Panc1 (cell line): Measurements from ENCODE around the gene PISD. TPM values are rescaled to one million over a fixed set of nuclear protein-coding genes. Genes with fewer than 3 reads are reported as not detected.

Source experiments
- ATAC-seq: fragments of 200-7000 bp; cut with Tn5 transposase; 2 replicates; pipeline ENCODE4 v1.9.1; 2020; ENCODE audit warnings: mild to moderate bottlenecking, moderate library complexity
- BruUV-seq: library from RNA; stranded (reverse); fragments of 400-500 nt; replicated peaks from 2 replicates; lab custom pipeline; 2021; lab: Mats Ljungman, UMichigan
- CTCF ChIA-PET: fragments of 300-600 bp; sonication (Branson Sonifier 250); formaldehyde crosslinking; loops from one replicate; lab custom pipeline; 2022; ENCODE audit warnings: antibody characterized with exemption; lab: Charles Lee
- POLR2A ChIA-PET: fragments of 300-600 bp; sonication (Branson Sonifier 250); formaldehyde crosslinking; loops from one replicate; lab custom pipeline; 2022; ENCODE audit warnings: antibody characterized with exemption; lab: Charles Lee
- DNase-seq: peaks from one replicate; pipeline ENCODE4 v3.0.0-alpha.2; 2010; ENCODE audit warnings: low read depth, low spot score
- H3K27ac ChIP-seq: 2 replicates; pipeline ENCODE4 v1.5.1; 2011; ENCODE audit warnings: mild to moderate bottlenecking, low read length, inconsistent platforms
- H3K27me3 ChIP-seq: fragments of 200-500 bp; sonication (Bioruptor generic); 2 replicates; pipeline ENCODE4 v1.6.0; 2014; ENCODE audit warnings: low read length, inconsistent platforms; ENCODE audit not compliant: control insufficient read depth, insufficient read depth
- H3K36me3 ChIP-seq: fragments of 200-500 bp; sonication (Bioruptor generic); 2 replicates; pipeline ENCODE4 v1.5.1; 2014; ENCODE audit warnings: inconsistent platforms, mild to moderate bottlenecking, low read length, moderate library complexity; ENCODE audit not compliant: control insufficient read depth, insufficient read depth
- H3K4me1 ChIP-seq: 2 replicates; pipeline ENCODE4 v1.5.1; 2011; ENCODE audit warnings: inconsistent platforms, mild to moderate bottlenecking, low read length, moderate library complexity; ENCODE audit not compliant: control insufficient read depth, insufficient read depth
- H3K4me3 ChIP-seq, 2 experiments: 2 replicates each; pipeline ENCODE4 v1.5.1; 2011 to 2012; ENCODE audit warnings: low read depth in 2 of 2, low read length in 2 of 2, mild to moderate bottlenecking in 2 of 2, inconsistent platforms in 1 of 2, moderate library complexity in 1 of 2
- H3K9me3 ChIP-seq: fragments of 200-500 bp; sonication (Bioruptor generic); 2 replicates; pipeline ENCODE4 v1.5.1; 2014; ENCODE audit warnings: low read depth, mild to moderate bottlenecking, inconsistent platforms, low read length, moderate library complexity; ENCODE audit not compliant: control insufficient read depth, insufficient read depth
- CTCF ChIP-seq: fragments of 450-650 bp; IDR thresholded peaks from 2 replicates; pipeline ENCODE4 v1.5.1; 2017; ENCODE audit warnings: mild to moderate bottlenecking
- POLR2AphosphoS5 ChIP-seq: IDR thresholded peaks from 2 replicates; pipeline ENCODE4 v1.6.1; 2012; ENCODE audit warnings: mild to moderate bottlenecking, low read depth, low read length, moderate library complexity
- REST ChIP-seq, 2 experiments: IDR thresholded peaks; 2 replicates each; pipeline ENCODE4 v1.6.1; 2011 to 2012; ENCODE audit warnings: low read depth in 2 of 2, control low read depth in 1 of 2, low read length in 1 of 2, mild to moderate bottlenecking in 1 of 2, moderate library complexity in 1 of 2; ENCODE audit not compliant: insufficient read depth in 1 of 2
- SIN3A ChIP-seq: IDR thresholded peaks from 2 replicates; pipeline ENCODE4 v1.6.1; 2012; ENCODE audit warnings: low read depth, mild to moderate bottlenecking, low read length, moderate library complexity, borderline replicate concordance; ENCODE audit not compliant: insufficient read depth
- TCF7L2 ChIP-seq: IDR thresholded peaks from 2 replicates; pipeline ENCODE4 v1.6.1; 2011; ENCODE audit warnings: mild to moderate bottlenecking, low read depth, low read length, inconsistent platforms
- in situ Hi-C: cut with HindIII; loops from 2 replicates; pipeline ENCODE4 v1.10.0; 2016; ENCODE audit warnings: low sequenced_read_pairs, low pct_unique_long_range_greater_than_20kb
- intact Hi-C: fragments of 100-400 bp; cut with micrococcal nuclease; formaldehyde crosslinking; loops from one replicate; pipeline ENCODE4 v1.10.0; 2022; ENCODE audit not compliant: unreplicated experiment
- total RNA-seq: library from RNA; stranded (reverse); gene quantifications from one replicate; pipeline ENCODE4 v1.2.1, GENCODE V29; 2021; ENCODE audit not compliant: unreplicated experiment

PISD gene
- total RNA-seq, 1 experiment from 2014 or later, result 33.8 TPM

GRCh38 chr22:31637447-31637890, 24.5 kb downstream of the PISD start:
- ChIA-PET CTCF (interaction anchor here (1.0 kb wide), 1 partner anchor 28 kb away, joined by 9 read pairs; no protein-coding TSS in a partner anchor), POLR2A (no interaction called here)
- in situ Hi-C loops, result no loop called here
- BruUV-seq, result no TSS peak
- Histone ChIP-seq H3K4me1 (no peaks in the 10 kb centered on the region; the same call in 1 of the 2 replicates), H3K36me3 (no peaks in the 10 kb centered on the region), H3K27ac (no peak overlapping the region), H3K9me3 (no peaks in the 10 kb centered on the region), H3K4me3 (no peak overlapping the region), H3K27me3 (no peaks in the 10 kb centered on the region)
- intact Hi-C loops, result loop anchor here (10.0 kb wide), 1 partner anchor 73 kb away; no protein-coding TSS in a partner anchor
- ATAC-seq (no peak), DNase-seq (no peak)
- no peak for TF ChIP-seq SIN3A
- TF ChIP-seq TCF7L2, result no peak
- TF ChIP-seq CTCF, result no peak
- no peak for TF ChIP-seq REST (IDR thresholded peaks at IDR 0.05; ENCODE audit: insufficient read depth in 1 of 2, low read depth in 2 of 2, low read length in 1 of 2)
- no peak for TF ChIP-seq POLR2AphosphoS5

- ATAC-seq (no peak), DNase-seq (no peak)
- Histone ChIP-seq H3K27me3 (no peaks in the 10 kb centered on the region), H3K4me3 (no peak overlapping the region), H3K4me1 (peaks cover 6% of the 10 kb centered on the region), H3K27ac (no peak overlapping the region), H3K36me3 (no peaks in the 10 kb centered on the region), H3K9me3 (no peaks in the 10 kb centered on the region)
- no peak for TF ChIP-seq REST (IDR thresholded peaks at IDR 0.05; ENCODE audit: insufficient read depth in 1 of 2, low read depth in 2 of 2, low read length in 1 of 2)
- TF ChIP-seq POLR2AphosphoS5, result no peak
- intact Hi-C loops (loop anchor here (10.0 kb wide), 1 partner anchor 71 kb away; no protein-coding TSS in a partner anchor), in situ Hi-C loops (no loop called here)
- CTCF ChIA-PET, result no interaction called here
- no TSS peak for BruUV-seq
- POLR2A ChIA-PET, result no interaction called here
These were observed 26.2 kb downstream of the PISD start for GRCh38 chr22:31635638-31636306.
